Jurkat, Clone E6-1 (cell line): ENCODE data around the gene S1PR1. TPM values are rescaled to one million over a fixed set of nuclear protein-coding genes. Genes with fewer than 3 reads are reported as not detected.
"Not testable (repeated sequence)": the region's sequence is repeated elsewhere in the genome, so short reads cannot be mapped to it uniquely, and the experiment has no call there.

Experiments used
- DNase-seq: peaks from one replicate; pipeline ENCODE4 v3.0.0-alpha.2; 2011; ENCODE audit warnings: low read depth, low spot score
- H3K4me3 ChIP-seq: 2 replicates; pipeline ENCODE4 v1.5.1; 2011; ENCODE audit warnings: mild to moderate bottlenecking, low read length, control low read depth, moderate library complexity
- polyA plus RNA-seq: library from polyadenylated mRNA; unstranded; fragments of >200 nt; gene quantifications from one replicate; pipeline ENCODE4 v1.2.1, GENCODE V29; 2012; ENCODE audit warnings: missing spikeins; ENCODE audit not compliant: insufficient read length, insufficient read depth

Gene S1PR1
- 0.39 TPM for polyA plus RNA-seq

DNA sequence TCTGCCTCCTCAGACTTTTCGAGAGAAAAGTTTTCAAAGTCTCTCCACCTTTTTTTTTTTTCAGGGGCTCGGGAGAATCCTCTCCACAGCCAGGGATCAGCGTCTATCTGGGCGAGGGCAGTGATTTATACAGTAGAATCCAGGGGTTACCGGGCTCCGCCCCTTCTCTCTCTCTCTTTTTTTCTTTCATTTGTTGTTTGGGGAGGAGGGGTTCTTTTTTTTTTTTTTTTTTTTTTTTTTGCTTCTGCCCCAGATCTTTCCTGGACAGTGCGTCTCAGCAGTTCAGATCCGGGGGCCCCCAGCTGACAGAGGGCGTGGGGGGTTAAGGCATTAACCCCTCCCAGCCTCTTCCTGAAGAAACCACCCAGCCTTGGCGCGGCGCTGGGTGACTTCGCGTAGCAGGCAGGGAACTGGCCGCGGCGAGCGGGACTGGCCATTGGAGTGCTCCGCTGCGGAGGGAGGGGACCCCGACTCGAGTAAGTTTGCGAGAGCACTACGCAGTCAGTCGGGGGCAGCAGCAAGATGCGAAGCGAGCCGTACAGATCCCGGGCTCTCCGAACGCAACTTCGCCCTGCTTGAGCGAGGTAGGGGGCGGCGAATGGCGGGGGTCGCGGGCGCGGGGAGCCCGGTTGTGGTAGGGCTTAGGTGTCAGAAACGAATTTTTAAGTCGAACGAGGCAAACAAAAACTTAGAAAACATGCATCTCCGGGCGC, at the start of gene S1PR1:
Gene S1PR1, plus strand, starts transcription at position 504 of the 713 bp plus-strand sequence. CDS start 1,966 bp downstream, outside the sequence.
- no peak for DNase-seq
- peak within 1 kb of the TSS; percentile 84 for H3K4me3 ChIP-seq

- no peak overlapping the region for H3K4me3 ChIP-seq
- DNase-seq, result no peak
These were observed 49.5 kb upstream of the S1PR1 start for GRCh38 chr1:101187297-101187696.

DNA sequence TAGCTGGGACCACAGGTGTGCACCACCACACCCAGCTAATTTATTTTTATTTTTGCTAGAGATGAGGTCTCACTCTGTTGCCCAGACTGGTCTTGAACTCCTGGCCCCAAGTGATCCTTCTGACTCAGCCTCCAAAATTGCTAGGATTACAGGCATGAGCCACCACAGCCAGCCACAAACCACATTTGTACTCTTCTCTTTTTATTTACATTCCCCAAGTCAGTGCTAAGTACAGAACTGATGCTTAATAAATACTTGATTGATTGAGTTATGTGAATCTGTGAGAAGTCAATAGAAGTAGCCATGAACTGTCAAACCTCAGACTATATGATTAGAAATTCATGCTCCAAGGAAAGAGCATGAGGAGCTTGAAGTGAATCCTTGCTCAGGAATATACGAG, 48.5 kb upstream of the S1PR1 start:
- no peak overlapping the region for H3K4me3 ChIP-seq
- no peak for DNase-seq

GRCh38 chr1:101188968-101189367, 47.9 kb upstream of the S1PR1 start:
- not testable (repeated sequence) for H3K4me3 ChIP-seq, DNase-seq

- no peak for DNase-seq
- H3K4me3 ChIP-seq, result no peak overlapping the region
These were observed 46.4 kb upstream of the S1PR1 start for GRCh38 chr1:101190441-101190840.

- no peak overlapping the region for H3K4me3 ChIP-seq
- DNase-seq, result no peak
These were observed 45.8 kb upstream of the S1PR1 start for GRCh38 chr1:101191049-101191448.

DNA sequence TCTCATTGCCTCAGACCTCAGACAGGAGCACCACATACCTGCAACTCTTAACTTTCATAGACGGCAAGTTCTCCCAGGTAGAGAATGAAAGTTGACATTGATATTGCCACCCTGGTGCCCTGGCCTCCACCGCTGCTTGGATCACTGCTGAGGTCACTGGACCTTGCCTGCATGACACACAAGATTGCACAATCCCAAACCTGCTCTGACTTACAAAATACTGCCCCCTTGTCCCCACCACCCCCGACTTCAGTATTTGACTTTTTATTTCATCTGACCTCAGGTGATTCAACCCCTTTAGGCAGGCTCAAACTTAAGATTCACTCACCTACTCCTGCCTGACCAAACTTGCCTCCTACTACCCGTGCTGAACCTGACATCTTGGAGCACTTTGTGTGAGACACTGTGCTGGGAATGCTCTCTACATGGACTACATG, 43.1 kb upstream of the S1PR1 start:
- no peak overlapping the region for H3K4me3 ChIP-seq
- DNase-seq, result no peak

- H3K4me3 ChIP-seq, result no peak overlapping the region
- no peak for DNase-seq
These were observed 42.1 kb upstream of the S1PR1 start for GRCh38 chr1:101194746-101195145.

DNA sequence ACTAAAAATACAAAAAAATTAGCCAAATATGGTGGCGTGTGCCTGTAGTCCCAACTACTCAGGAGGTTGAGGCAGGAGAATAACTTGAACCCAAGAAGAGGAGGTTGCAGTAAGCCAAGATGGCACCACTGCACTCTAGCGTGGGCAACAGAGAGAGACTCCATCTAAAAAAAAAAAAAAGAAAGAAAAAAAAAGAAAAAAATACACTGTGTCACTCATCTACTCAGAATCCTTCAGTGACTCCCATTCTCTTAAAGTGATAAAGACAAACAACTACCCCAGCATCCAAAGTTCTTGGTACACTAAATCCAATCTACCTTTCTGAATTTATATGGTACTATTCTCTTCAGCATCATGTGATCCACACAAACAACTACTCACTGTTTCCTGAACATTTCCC, 40.2 kb upstream of the S1PR1 start:
- no peak for DNase-seq

DNA sequence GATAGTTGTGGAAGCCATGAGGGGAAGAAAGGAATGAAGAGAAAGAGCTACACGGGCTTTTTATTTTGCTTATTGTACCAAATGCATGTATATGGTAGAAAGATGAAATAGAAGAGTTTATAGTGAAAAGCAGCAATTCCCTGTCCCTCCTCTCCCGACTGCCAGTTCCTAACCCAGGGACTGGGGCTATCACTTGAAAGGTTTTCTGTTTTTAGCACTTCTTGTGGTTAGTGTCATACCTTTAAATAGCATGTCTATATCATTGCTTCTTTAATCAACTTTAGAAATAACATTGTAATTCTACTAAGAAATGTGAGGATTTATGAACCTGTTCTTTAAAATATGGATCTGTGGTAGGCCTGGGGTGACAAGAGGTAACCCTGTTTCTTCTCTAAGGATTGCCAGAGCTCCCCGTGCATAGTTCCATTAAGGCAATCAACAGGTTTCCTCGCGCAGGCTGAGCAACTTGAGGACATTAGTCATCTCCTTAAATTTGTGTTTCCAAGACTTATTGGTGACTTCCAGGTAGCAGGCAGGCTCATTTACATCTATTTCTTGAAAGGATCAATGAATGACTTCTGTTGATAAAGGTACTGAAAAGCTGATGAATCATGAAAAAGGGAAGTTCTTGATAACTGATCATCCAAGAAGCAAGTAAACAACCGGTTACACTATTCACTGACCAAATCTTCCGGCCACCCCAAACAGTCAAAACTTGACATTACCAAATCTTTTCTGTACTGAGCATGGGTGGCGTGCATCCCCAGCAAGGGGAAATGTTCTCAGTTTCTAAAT, 37.8 kb upstream of the S1PR1 start:
- no peak for DNase-seq
- no peak overlapping the region for H3K4me3 ChIP-seq

More for the DNA sequence above, 40.2 kb upstream of the S1PR1 start:
- H3K4me3 ChIP-seq, result no peak overlapping the region

GRCh38 chr1:101199637-101199982, 37.2 kb upstream of the S1PR1 start:
- DNase-seq, result no peak
- no peak overlapping the region for H3K4me3 ChIP-seq

DNA sequence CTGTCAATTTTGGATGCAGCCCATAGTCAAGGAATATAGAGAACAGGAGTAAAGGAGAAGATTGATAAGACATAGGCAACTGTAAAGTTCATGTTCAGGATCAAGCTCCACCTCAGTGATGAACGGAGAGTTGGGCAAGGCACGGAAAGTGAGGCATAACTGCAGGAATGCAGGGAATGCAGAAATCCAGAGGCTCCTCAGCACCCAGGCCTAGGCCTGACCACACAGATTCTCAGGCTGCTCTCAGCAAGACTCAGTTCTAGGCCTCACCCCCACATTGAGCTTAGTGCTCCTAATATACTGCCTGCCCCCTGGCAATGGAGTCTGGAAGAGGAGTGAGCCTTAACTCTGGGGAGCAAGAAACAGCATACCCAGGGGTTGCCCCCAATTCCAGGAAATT, 36.3 kb upstream of the S1PR1 start:
- H3K4me3 ChIP-seq, result no peak overlapping the region
- no peak for DNase-seq

GRCh38 chr1:101203820-101204540, 32.8 kb upstream of the S1PR1 start:
- no peak for DNase-seq
- no peak overlapping the region for H3K4me3 ChIP-seq

GRCh38 chr1:101205457-101205856, 31.4 kb upstream of the S1PR1 start:
- H3K4me3 ChIP-seq, result no peak overlapping the region

DNA sequence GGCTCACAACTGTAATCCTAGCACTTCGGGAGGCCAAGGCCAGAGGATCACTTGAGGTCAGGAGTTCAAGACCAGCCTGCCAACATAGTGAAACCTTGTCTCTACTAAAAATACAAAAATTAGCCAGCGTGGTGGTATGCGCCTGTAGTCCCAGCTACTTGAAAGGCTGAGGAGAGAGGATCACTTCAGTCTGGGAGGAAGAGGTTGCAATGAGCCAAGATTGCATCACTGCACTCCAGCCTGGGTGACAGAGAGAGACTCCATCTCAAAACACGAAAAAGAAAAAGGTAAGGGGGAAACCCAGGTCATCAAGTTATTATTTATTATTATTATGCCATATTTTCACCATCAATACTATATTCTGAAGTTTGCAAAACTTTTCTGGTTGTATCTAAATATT, 30.7 kb upstream of the S1PR1 start:
- not testable (repeated sequence) for H3K4me3 ChIP-seq, DNase-seq

More at GRCh38 chr1:101205457-101205856, 31.4 kb upstream of the S1PR1 start:
- DNase-seq, result no peak

DNA sequence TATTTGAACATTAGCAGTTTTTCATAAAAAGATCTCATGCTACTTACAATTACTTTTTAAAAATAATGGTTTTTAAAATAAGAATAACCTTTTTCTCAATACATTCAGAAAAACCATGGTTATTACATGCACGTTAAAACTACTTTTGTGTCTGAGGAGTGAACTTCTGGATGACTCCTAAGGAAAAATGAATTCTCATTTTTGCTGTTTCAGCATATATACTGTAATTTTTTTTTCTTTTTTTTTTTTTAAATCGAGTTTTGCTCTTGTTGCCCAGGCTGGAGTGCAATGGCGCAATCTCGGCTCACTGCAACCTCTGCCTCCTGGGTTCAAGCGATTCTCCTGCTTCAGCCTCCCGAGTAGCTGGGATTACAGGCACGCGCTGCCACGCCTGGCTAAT, 29.5 kb upstream of the S1PR1 start:
- H3K4me3 ChIP-seq, DNase-seq: not testable (repeated sequence)

GRCh38 chr1:101207891-101208290, 28.9 kb upstream of the S1PR1 start:
- no peak overlapping the region for H3K4me3 ChIP-seq
- DNase-seq, result no peak

DNA sequence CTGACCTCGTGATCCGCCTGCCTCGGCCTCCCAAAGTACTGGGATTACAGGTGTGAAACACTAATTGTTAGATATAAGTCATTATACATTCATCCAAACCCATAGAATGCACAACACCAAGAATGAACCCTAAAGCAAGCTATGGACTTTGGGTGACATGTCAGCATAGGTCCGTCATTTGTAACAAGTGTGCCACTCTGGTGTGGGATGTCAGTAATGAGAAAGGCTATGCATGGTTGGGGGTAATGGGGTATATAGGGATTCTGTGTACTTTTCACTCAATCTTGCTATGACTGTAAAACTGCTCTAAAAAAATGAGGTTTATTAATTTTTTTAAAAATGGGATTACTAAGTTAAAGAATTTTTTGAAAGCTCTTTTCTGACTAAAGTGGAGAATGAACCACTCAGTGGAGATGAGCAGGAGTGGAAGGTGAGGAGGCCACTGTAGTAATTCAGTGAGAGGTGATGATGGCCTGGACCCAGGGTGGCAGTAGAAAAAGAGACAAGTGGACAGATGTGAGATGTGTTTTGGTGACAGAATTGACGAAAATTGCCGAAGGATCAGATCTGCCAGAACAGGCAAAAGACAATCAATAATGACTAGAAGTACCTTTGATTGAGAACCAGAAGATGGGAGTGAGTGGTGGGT, 21.3 kb upstream of the S1PR1 start:
- no peak overlapping the region for H3K4me3 ChIP-seq
- no peak for DNase-seq

DNA sequence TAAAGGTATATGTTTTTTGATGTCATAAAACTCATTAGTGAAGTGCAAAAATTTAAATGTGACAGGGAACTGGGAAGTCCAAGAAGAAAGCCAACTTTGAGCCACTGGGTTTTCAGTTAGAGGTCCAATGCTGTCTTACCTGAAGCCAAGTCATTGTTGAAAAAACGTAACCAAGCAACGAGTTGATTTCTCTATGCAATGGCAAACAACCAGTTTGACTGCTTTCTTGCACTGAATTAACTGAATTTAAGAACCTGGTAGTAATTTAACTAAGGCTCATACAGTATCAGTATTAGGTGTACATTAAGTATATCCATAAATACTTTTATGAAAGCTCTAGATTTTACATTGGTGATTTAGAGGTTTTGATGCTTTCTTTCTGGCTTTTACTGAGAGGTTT, 20.2 kb upstream of the S1PR1 start:
- no peak overlapping the region for H3K4me3 ChIP-seq
- no peak for DNase-seq
